Measurements from ENCODE around the gene GNA12. TPM values are rescaled to one million over a fixed set of nuclear protein-coding genes. Genes with fewer than 3 reads are reported as not detected.
A peak's percentile ranks its signal among the peaks of the same experiment; 100 is the strongest.

GNA12 gene
- total RNA-seq, 1 donor: 27.1 TPM

DNA sequence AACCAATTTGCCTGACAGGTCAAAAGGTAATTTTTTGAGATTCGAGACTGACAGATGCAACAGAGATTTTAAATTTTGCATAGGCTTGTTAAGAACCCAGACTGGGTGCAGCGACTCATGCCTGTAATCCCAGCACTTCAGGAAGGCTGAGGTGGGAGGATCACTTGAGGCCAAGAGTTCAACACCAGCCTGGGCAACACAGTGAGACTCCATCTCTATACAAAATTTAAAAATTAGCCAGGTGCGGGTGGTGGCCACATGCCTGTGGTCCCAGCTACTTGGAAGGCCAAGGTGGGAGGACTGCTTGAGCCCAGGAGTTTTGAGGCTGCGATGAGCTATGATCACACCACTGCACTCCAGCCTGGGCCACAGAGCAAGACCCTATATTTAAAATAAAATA is 121.5 kb downstream of the GNA12 start:
- no peak overlapping the region for H3K4me2 ChIP-seq (ENCODE audit: insufficient read depth, low read length)
- peaks cover 6% of the 10 kb centered on the region for H3K36me3 ChIP-seq (ENCODE audit: insufficient read depth, low read length)
- no peak overlapping the region for H3K27ac ChIP-seq (ENCODE audit: low read depth, low read length)
- no peaks in the 10 kb centered on the region for H3K9me3 ChIP-seq (ENCODE audit: low read depth, low read length)
- no peak overlapping the region for H2AFZ ChIP-seq (ENCODE audit: low read length)
- no peaks in the 10 kb centered on the region for H3K4me1 ChIP-seq (ENCODE audit: insufficient read depth, low read length)
- no peak overlapping the region for H3K4me3 ChIP-seq (ENCODE audit: insufficient read depth, low read length)
- no peaks in the 10 kb centered on the region for H3K27me3 ChIP-seq (ENCODE audit: insufficient read depth, low read length)
- TF ChIP-seq, protein P1, sequence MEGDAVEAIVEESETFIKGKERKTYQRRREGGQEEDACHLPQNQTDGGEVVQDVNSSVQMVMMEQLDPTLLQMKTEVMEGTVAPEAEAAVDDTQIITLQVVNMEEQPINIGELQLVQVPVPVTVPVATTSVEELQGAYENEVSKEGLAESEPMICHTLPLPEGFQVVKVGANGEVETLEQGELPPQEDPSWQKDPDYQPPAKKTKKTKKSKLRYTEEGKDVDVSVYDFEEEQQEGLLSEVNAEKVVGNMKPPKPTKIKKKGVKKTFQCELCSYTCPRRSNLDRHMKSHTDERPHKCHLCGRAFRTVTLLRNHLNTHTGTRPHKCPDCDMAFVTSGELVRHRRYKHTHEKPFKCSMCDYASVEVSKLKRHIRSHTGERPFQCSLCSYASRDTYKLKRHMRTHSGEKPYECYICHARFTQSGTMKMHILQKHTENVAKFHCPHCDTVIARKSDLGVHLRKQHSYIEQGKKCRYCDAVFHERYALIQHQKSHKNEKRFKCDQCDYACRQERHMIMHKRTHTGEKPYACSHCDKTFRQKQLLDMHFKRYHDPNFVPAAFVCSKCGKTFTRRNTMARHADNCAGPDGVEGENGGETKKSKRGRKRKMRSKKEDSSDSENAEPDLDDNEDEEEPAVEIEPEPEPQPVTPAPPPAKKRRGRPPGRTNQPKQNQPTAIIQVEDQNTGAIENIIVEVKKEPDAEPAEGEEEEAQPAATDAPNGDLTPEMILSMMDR (IDR thresholded peaks at IDR 0.05; ENCODE audit: extremely low read depth, low read depth, low read length): no peak
- peaks cover 2% of the 10 kb centered on the region for H3K79me2 ChIP-seq (ENCODE audit: insufficient read depth, low read length)
- H4K20me1 ChIP-seq (ENCODE audit: insufficient read depth, low read length): peaks cover 2% of the 10 kb centered on the region
- DNase-seq (ENCODE audit: insufficient read length, low spot score, missing footprints): no peak

DNA sequence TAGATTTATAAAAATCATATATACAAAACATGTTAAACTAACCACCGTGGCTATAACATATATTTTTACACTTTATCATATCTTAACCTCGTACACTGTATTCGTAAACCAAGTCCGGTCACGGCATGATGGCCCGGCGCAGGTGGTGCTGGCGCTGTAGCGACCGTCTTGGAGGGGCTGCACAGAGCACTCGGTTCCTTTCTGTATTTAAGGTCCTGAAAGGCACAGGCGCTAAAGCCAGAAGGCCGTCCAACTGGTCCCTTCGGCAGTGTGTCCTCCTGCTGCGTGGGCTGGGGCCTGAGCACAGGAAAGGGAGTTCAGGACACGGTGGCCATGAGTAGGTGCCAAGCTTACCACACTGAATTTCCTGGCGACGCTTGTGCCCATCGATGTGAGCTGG is 122.3 kb downstream of the GNA12 start:
- DNase-seq (ENCODE audit: insufficient read length, low spot score, missing footprints): peak; percentile 58
- Histone ChIP-seq H4K20me1 (ENCODE audit: insufficient read depth, low read length) (no peaks in the 10 kb centered on the region), H3K79me2 (ENCODE audit: insufficient read depth, low read length) (peaks cover 2% of the 10 kb centered on the region), H3K4me3 (ENCODE audit: insufficient read depth, low read length) (no peak overlapping the region), H3K4me2 (ENCODE audit: insufficient read depth, low read length) (no peak overlapping the region), H3K36me3 (ENCODE audit: insufficient read depth, low read length) (peaks cover 6% of the 10 kb centered on the region), H2AFZ (ENCODE audit: low read length) (no peak overlapping the region), H3K27me3 (ENCODE audit: insufficient read depth, low read length) (no peaks in the 10 kb centered on the region), H3K9me3 (ENCODE audit: low read depth, low read length) (no peaks in the 10 kb centered on the region), H3K4me1 (ENCODE audit: insufficient read depth, low read length) (no peaks in the 10 kb centered on the region), H3K27ac (ENCODE audit: low read depth, low read length) (no peak overlapping the region)
- TF ChIP-seq, protein P1 (IDR thresholded peaks at IDR 0.05; ENCODE audit: extremely low read depth, low read depth, low read length): no peak

- no peak overlapping the region for H2AFZ ChIP-seq (ENCODE audit: low read length)
- peaks cover 3% of the 10 kb centered on the region for H3K36me3 ChIP-seq (ENCODE audit: insufficient read depth, low read length)
- no peak overlapping the region for H3K27ac ChIP-seq (ENCODE audit: low read depth, low read length)
- no peaks in the 10 kb centered on the region for H3K27me3 ChIP-seq (ENCODE audit: insufficient read depth, low read length)
- no peaks in the 10 kb centered on the region for H3K79me2 ChIP-seq (ENCODE audit: insufficient read depth, low read length)
- DNase-seq (ENCODE audit: insufficient read length, low spot score, missing footprints): peak; percentile 55
- H4K20me1 ChIP-seq (ENCODE audit: insufficient read depth, low read length): no peaks in the 10 kb centered on the region
- TF ChIP-seq, protein P1 (IDR thresholded peaks at IDR 0.05; ENCODE audit: extremely low read depth, low read depth, low read length): no peak
- no peak overlapping the region for H3K4me2 ChIP-seq (ENCODE audit: insufficient read depth, low read length)
- no peaks in the 10 kb centered on the region for H3K4me1 ChIP-seq (ENCODE audit: insufficient read depth, low read length)
- no peak overlapping the region for H3K4me3 ChIP-seq (ENCODE audit: insufficient read depth, low read length)
- no peaks in the 10 kb centered on the region for H3K9me3 ChIP-seq (ENCODE audit: low read depth, low read length)
Measured at GRCh38 chr7:2720024-2720423, 124.1 kb downstream of the GNA12 start.

DNA sequence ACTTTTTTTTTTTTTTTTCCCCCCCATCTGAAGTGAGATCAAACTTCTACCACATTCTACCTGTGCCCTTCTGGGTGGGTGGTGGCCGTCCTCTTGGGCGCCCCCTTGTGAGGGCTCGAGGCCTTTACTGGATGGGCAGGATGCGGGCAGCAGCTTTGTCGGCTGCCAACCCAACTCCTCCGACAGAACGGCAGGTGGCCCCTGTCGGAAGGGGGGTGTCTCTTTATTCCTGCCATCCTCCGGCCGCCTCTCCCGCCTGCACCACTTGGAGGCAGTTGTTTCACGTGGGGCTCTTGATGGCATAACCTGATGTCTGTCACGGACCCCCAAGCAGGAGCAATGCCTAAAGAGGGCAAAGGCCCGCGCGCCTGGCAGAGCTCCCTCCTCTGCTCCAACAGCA is 125.1 kb downstream of the GNA12 start:
- no peak overlapping the region for H3K27ac ChIP-seq (ENCODE audit: low read depth, low read length)
- H3K9me3 ChIP-seq (ENCODE audit: low read depth, low read length): no peaks in the 10 kb centered on the region
- TF ChIP-seq, protein P1 (IDR thresholded peaks at IDR 0.05; ENCODE audit: extremely low read depth, low read depth, low read length): peak; percentile 40
- H3K36me3 ChIP-seq (ENCODE audit: insufficient read depth, low read length): peaks cover 3% of the 10 kb centered on the region
- no peaks in the 10 kb centered on the region for H3K27me3 ChIP-seq (ENCODE audit: insufficient read depth, low read length)
- H4K20me1 ChIP-seq (ENCODE audit: insufficient read depth, low read length): no peaks in the 10 kb centered on the region
- DNase-seq (ENCODE audit: insufficient read length, low spot score, missing footprints): peak; percentile 84
- no peaks in the 10 kb centered on the region for H3K79me2 ChIP-seq (ENCODE audit: insufficient read depth, low read length)
- H3K4me2 ChIP-seq (ENCODE audit: insufficient read depth, low read length): no peak overlapping the region
- H3K4me1 ChIP-seq (ENCODE audit: insufficient read depth, low read length): no peaks in the 10 kb centered on the region
- H2AFZ ChIP-seq (ENCODE audit: low read length): no peak overlapping the region
- no peak overlapping the region for H3K4me3 ChIP-seq (ENCODE audit: insufficient read depth, low read length)

All from osteoblast (primary cell).